ENCODE data around the gene WRAP73. TPM values are rescaled to one million over a fixed set of nuclear protein-coding genes. Genes with fewer than 3 reads are reported as not detected.

WRAP73 gene
- total RNA-seq, 2 experiments from 2014 or later = 22.3 to 22.7 TPM

GRCh38 chr1:3668585-3669300, 18.8 kb upstream of the WRAP73 start:
- CTCF ChIA-PET = no interaction called here

GRCh38 chr1:3668148-3668547, 18.2 kb upstream of the WRAP73 start:
- no peak overlapping the region for H3K4me3 ChIP-seq (ENCODE audit: low read length)
- no peak overlapping the region for H3K27ac Mint-ChIP-seq
- H3K9me3 ChIP-seq (ENCODE audit: control insufficient read depth in 1 of 2, insufficient read depth in 1 of 2, low read length in 2 of 2) = no peaks in the 10 kb centered on the region
- no peaks in the 10 kb centered on the region for H3K36me3 ChIP-seq (ENCODE audit: insufficient read depth, low read length)
- no peak overlapping the region for H3K4me3 Mint-ChIP-seq
- H3K27me3 Mint-ChIP-seq = peaks cover 9% of the 10 kb centered on the region
- intact Hi-C loops (cut with DNase I, micrococcal nuclease) = no loop called here
- no peak overlapping the region for H3K27ac ChIP-seq (ENCODE audit: low read depth in 1 of 2, low read length in 2 of 2)
- no peak for ATAC-seq (ENCODE audit: poor library complexity)
- no peak for TF ChIP-seq CTCF (IDR thresholded peaks at IDR 0.05)
- no peaks in the 10 kb centered on the region for H3K36me3 Mint-ChIP-seq (ENCODE audit: low read depth)
- H3K9me3 Mint-ChIP-seq = no peaks in the 10 kb centered on the region
- ChIA-PET POLR2A (no interaction called here), CTCF (no interaction called here)
- H3K4me1 Mint-ChIP-seq (ENCODE audit: low read depth) = no peaks in the 10 kb centered on the region
- no peaks in the 10 kb centered on the region for H3K4me1 ChIP-seq (ENCODE audit: insufficient read depth, low read length)
- DNase-seq = no peak
- H3K27me3 ChIP-seq (ENCODE audit: control insufficient read depth in 1 of 2, insufficient read depth in 2 of 2, low read length in 2 of 2) = peaks cover 0 to 7% of the 10 kb centered on the region in 2 experiments

More at GRCh38 chr1:3668585-3669300, 18.8 kb upstream of the WRAP73 start:
- no peak overlapping the region for H3K27ac Mint-ChIP-seq
- H3K4me3 Mint-ChIP-seq = no peak overlapping the region
- H3K4me1 ChIP-seq (ENCODE audit: insufficient read depth, low read length) = peaks cover 4% of the 10 kb centered on the region
- TF ChIP-seq CTCF (IDR thresholded peaks at IDR 0.05) = no peak
- peaks cover 0 to 7% of the 10 kb centered on the region in 2 experiments for H3K27me3 ChIP-seq (ENCODE audit: control insufficient read depth in 1 of 2, insufficient read depth in 2 of 2, low read length in 2 of 2)
- H3K9me3 Mint-ChIP-seq = no peaks in the 10 kb centered on the region
- no peaks in the 10 kb centered on the region for H3K4me1 Mint-ChIP-seq (ENCODE audit: low read depth)
- no peaks in the 10 kb centered on the region for H3K36me3 Mint-ChIP-seq (ENCODE audit: low read depth)
- H3K27me3 Mint-ChIP-seq = peaks cover 13% of the 10 kb centered on the region
- DNase-seq (peak in 2 of 14 experiments; percentile 47 to 51), ATAC-seq (ENCODE audit: poor library complexity) (no peak)
- POLR2A ChIA-PET = no interaction called here
- no peaks in the 10 kb centered on the region for H3K9me3 ChIP-seq (ENCODE audit: control insufficient read depth in 1 of 2, insufficient read depth in 1 of 2, low read length in 2 of 2)
- no peaks in the 10 kb centered on the region for H3K36me3 ChIP-seq (ENCODE audit: insufficient read depth, low read length)
- H3K4me3 ChIP-seq (ENCODE audit: low read length) = no peak overlapping the region
- intact Hi-C loops (cut with DNase I, micrococcal nuclease) = no loop called here
- no peak overlapping the region for H3K27ac ChIP-seq (ENCODE audit: low read depth in 1 of 2, low read length in 2 of 2)

GRCh38 chr1:3664700-3665375, 14.9 kb upstream of the WRAP73 start:
- POLR2A ChIA-PET = no interaction called here

More at GRCh38 chr1:3664700-3665375, 14.9 kb upstream of the WRAP73 start:
- no peak for TF ChIP-seq CTCF (IDR thresholded peaks at IDR 0.05)
- H3K36me3 Mint-ChIP-seq (ENCODE audit: low read depth) = no peaks in the 10 kb centered on the region
- Histone ChIP-seq H3K9me3 (ENCODE audit: control insufficient read depth in 1 of 2, insufficient read depth in 1 of 2, low read length in 2 of 2) (no peaks in the 10 kb centered on the region), H3K4me3 (ENCODE audit: low read length) (no peak overlapping the region), H3K27me3 (ENCODE audit: control insufficient read depth in 1 of 2, insufficient read depth in 2 of 2, low read length in 2 of 2) (peaks cover 0 to 4% of the 10 kb centered on the region in 2 experiments), H3K36me3 (ENCODE audit: insufficient read depth, low read length) (no peaks in the 10 kb centered on the region), H3K4me1 (ENCODE audit: insufficient read depth, low read length) (no peaks in the 10 kb centered on the region), H3K27ac (ENCODE audit: low read depth in 1 of 2, low read length in 2 of 2) (no peak overlapping the region)
- H3K9me3 Mint-ChIP-seq = no peaks in the 10 kb centered on the region
- no peak overlapping the region for H3K27ac Mint-ChIP-seq
- peaks cover 9% of the 10 kb centered on the region for H3K27me3 Mint-ChIP-seq
- ATAC-seq (ENCODE audit: poor library complexity) (no peak), DNase-seq (no peak)
- no peaks in the 10 kb centered on the region for H3K4me1 Mint-ChIP-seq (ENCODE audit: low read depth)
- CTCF ChIA-PET = no interaction called here
- intact Hi-C loops (cut with DNase I, micrococcal nuclease) = no loop called here
- H3K4me3 Mint-ChIP-seq = no peak overlapping the region
